Endometrial microvascular endothelial cells (primary cell): ENCODE results near the gene LCP2. TPM values are rescaled to one million over a fixed set of nuclear protein-coding genes. Genes with fewer than 3 reads are reported as not detected.

ENCODE experiments used
- in situ Hi-C: cut with HindIII; loops from 2 replicates; pipeline ENCODE4 v1.10.0; 2017; ENCODE audit warnings: low sequenced_read_pairs, low pct_unique_long_range_greater_than_20kb; ENCODE audit errors: inconsistent ontology term
- total RNA-seq: library from RNA; depleted of rRNA; stranded (reverse); fragments of >200 nt; gene quantifications from one replicate; pipeline ENCODE4 v1.2.3, GENCODE V29; 2015; ENCODE audit errors: inconsistent ontology term

The LCP2 gene
- total RNA-seq, 1 donor from 2014 or later = 45.5 TPM

DNA sequence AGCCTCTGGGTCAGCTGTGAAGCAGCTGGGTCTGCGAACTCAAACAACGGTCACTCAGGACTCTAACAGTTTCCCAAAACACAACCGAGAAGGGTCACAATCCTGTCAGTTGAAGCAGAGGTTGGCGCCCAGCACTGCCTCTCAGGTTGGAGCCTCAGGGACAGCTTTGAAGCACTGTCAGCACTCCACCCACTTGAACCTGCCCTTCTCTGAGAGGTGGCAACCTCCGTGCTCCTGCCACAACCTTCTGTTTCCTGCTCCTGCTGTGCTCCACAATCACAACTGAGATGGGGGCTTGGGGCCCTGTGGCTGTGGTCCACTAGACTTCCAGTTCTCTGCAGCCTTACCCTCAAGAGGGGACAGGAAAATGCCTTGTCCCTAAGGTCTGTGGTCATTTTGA is 21.7 kb upstream of the LCP2 start:
- in situ Hi-C loops = no loop called here

- in situ Hi-C loops = no loop called here
These were observed 19.9 kb upstream of the LCP2 start for GRCh38 chr5:170317499-170317898.

DNA sequence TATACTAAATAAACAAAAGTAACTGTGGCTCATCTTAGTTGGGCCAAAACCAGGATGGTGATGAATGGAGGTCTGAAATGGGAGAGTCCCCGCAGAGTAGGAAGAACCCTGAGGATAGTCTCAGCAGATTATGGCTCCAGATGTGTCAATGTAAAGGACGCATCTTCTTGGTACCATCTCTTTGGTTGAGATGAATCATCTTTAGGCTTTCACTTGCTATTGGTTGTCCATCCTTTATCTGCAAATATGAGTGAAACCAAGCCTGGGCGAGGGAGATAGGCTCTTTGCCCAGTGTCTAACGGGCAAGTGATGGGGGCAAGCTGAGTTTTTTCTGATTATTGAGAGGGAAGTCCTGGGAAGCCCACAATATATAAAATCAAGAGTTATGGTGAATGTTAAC is 19.4 kb upstream of the LCP2 start:
- in situ Hi-C loops = no loop called here

DNA sequence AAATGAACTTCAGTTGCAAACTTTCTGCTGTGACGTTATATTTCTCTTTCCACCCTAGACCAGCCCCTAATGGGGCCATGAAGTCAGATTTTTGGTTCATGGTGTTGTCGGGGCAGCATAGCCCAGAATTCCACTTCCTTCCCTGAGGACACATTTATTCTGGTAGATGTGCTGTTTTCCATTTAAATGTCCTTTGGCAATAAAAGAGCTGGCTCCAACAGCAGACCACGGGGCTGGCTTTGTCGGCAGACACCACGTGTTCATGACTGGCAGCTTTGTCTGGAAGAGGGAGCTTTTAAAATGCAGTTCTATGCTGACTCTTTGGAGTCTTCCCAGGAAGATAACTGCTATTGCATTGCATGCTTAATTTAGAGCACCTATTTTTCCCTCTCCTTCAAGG is 17.6 kb upstream of the LCP2 start:
- in situ Hi-C loops = no loop called here

DNA sequence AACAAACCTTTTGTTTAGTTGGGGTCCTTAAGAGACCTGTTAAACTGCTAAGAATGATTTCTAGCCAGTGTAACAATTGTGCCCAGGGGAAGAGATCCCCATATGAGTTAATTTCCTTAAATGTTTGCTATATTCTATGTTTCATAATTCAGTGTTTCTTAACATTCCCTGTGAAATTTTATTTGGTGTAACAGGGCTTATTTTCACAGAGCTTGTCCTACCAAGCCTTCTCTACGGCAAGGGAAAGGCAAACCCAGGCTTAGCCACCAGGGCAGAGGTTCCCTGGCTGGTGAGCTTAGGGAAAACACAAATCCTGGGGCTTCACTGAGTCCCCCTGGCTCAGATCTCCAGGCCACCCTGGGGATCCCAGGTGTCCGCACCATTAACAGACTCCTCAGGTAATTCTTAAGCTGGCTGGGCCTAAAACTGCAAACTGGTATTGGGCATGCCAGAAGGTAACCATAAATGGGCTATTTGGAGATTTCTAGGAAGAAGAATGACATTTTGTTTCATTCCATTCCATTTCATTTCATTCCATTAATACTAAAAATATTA is 17.0 kb upstream of the LCP2 start:
- in situ Hi-C loops = no loop called here

DNA sequence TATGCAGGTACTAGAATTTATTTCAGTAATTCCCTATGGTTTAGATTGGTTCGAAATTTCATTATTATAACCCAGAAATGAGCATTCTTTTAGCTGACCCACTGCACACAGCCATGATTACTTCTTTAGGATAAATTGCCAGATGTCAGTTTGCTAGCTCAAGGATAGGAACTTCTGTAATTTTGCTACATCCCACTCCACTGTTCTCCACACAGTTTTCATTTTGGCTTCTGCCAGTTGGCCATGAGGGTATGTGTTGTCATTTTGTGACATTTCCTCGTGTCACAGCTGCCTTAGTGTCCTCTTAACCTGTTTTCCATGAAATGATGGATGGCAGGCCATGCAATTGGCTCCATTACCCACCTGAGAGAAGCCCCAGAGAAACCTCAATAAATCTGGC is 16.2 kb upstream of the LCP2 start:
- in situ Hi-C loops = no loop called here

- in situ Hi-C loops = no loop called here
These were observed 15.8 kb upstream of the LCP2 start for GRCh38 chr5:170313344-170313743.

GRCh38 chr5:170312666-170313065 is 15.1 kb upstream of the LCP2 start:
- in situ Hi-C loops = no loop called here

DNA sequence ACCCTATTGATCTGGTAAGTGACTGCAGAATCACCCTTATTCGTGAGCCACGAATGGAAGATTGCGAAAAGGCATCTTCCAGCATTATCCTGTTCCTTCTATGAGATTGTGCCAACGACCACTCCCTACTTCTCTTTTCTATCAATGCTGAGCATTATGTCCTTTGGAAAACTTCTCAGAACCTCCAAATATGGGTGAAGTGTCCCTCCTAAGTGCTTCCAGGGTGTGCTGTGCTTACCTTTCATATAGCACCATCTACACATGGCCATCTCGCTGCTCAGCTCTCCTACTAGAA is 14.7 kb upstream of the LCP2 start:
- in situ Hi-C loops = no loop called here

DNA sequence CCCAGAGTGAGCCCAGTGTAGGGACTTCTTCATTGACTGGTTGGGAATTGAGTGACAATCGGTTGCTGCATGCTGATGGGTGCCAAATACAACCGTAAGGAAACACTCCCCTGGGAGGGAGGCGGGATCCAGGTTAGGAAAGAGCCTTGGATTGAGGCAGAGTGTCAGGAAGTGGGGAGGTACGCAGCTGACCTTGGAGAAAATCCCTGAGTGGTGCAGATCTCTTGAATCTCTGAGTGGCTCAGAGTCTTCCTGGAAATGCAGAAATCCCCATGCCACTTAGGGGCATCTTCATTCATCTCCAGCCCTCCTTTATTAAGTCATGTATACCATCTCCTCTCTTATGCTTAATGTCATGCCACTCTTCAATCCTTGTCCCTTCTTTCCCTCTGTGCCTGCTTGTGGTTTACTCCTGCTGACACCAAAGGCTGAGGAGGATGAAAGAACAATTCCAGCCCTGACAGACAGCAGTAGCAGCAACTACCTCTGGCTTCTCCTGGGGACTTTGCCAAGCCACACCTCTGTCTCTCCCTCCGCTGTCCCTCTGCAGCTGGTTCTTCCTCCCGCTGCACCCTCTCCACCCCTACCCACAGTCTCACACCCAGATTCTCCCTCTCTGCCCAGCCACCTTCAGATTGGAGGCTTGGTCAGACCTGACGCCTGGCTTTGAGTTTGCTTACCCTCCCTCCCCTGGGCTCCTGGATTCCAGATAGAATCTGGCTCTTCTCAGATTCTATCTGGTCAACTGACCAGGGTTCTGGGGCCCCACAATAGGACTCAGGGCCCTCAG is 14.1 kb upstream of the LCP2 start:
- in situ Hi-C loops = no loop called here

DNA sequence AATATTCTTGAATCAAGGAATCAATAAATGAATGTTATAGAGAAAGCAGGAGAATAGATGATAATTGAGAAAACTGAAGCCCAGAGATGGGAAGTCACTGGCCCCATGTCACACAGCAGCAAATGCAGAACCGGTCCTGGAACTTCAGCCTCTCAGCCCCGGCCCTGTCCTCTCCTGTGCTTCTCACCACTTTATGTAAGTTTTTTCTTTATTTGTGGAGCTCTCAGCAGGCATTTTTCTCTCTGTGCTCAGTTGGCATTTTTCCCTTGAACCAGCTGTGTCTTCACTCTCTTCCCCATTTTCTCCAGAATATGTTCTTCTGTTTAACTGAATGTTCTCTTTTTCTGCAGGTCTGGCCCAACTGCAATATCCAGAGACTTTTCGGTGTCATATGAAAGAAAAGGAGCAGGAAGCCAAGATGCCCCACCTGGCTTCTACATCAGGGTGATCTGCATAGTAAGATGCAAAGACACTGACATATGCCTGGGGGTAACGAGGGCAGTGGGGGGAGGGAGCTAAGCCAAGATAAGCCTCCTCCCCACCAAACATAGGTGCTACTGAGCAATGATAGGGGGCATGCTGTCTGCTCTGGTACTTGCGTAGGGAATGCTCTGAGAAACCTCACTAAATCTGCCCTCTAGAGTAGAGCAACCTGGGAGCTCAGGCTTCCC is 12.8 kb upstream of the LCP2 start:
- in situ Hi-C loops = no loop called here

DNA sequence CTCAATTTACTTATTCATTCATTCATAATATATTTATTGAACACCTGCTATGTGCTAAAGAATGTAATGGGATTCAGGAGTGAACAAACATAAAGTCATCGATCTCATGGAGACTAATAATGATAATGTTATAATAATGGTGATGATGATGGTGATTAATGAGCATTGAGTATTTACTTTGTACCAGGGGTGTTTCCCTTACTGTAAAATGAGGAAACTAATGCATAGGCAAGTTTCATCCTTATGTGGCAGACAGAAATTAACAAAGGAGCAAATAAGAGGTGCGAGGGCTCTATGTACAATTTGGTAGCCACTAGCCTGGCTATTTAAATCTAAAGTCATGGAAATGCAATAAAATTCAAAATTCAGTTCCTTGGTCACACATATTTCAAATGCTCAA is 11.1 kb upstream of the LCP2 start:
- in situ Hi-C loops = no loop called here

GRCh38 chr5:170307575-170308465 is 10.2 kb upstream of the LCP2 start:
- in situ Hi-C loops = no loop called here

DNA sequence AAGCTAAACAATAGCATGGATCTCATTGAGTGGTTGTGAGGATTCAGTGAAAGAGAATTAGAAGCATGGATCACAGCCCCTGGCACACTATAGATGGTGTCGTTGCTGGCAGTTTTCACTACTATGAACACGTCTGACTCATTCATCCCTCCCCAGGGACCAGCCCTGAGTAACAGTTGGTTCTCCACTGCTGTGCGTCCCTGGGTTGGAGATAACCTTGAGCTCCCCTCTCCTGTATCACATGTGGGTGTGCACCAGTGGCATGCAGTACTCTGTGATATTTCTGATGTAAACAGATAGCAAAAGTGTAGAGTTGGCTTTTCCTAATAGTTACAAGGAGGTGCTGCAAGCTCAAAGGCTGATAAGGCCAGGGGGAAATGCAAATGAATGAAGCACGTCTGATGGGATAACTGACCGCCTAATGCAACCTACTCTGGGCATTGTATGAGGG is 8.8 kb upstream of the LCP2 start:
- in situ Hi-C loops = no loop called here

DNA sequence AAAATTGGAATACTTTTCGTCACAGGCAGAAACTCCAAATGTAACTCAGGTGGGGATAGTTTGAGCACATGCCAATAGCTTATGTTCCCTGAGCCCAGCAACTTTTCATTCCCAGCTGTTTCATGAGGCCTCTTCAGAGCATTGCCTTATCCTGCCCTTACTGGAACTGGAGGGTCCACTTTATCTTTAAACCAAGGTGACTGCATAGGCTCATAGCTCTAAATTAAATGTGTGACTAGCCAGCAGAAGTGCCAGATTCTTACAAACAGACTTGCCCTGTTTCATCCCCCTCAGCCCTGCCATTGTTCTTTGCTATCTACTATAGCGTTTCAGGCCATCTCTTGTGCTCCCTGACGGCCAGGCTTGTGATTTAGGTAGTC is 8.1 kb upstream of the LCP2 start:
- in situ Hi-C loops = no loop called here

GRCh38 chr5:170305016-170305645 is 7.6 kb upstream of the LCP2 start:
- in situ Hi-C loops = no loop called here

DNA sequence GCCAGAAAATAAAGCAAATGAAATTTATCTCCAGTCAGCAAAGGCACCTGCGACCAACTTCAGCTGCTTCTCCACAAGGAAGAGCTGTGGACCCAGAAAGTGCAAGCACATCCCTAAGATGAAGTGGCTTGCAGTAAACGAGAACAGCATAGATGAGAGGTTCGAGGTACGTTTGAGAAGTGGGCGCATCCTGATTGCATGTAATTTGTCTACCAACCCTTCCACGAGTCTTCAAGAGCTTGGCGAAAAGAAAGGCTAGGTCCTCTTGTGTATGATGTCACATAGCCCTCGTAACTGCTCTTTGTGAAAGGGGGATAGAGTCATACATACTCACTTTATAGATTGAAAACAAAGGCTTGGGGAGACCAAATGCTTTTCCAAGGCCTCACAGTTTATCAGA is 6.0 kb upstream of the LCP2 start:
- in situ Hi-C loops = no loop called here

DNA sequence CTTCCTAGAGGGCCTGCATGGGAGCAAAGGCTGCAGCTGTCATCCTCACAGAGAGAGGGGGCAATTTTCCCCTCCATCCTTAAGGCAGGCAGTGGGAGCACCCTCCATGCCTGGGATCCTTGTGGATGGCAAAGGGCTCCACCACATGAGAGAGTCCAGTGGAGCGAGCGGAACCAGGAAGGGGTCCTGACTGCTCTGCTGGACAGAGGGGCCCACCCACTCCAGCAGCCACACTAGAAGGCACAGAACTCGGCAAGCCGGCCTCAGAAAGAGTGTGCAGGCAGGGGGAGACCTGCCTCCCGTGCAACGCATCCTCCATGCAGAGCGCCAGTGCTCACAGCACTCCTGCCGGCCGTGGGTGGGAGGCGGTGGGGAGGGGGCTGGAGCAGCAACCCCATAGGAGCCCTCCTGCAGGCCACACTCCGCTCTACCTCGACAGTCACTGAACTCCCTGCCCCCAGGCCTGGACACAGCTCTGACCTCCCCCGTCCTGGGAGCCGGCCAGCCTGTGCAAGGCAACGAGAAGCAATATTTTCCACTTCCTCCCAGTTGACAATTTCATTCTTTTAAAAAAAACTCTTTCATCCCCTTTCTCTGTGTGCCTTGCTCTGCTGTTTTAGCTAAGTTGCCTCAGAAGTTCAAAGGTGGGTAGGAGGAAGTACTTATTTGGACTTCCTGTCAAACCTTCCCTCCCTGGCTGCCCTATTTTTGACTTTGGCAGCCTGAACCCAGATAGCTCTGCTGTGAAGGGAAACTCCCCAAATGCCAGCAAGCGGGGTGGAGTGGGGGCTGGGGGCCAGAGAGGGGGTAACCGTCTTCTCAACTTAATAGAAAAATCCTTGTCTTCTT is 5.3 kb upstream of the LCP2 start:
- in situ Hi-C loops = no loop called here
